ENCODE measurements around the gene SLC6A8.

Gene SLC6A8

GRCh38 chrX:153653556-153653955 is 34.2 kb upstream of the SLC6A8 start:
- Mint-ChIP-seq H3K27me3 (ENCODE audit: low read depth) (peaks cover 23% of the 10 kb centered on the region), H3K9me3 (peaks cover 37% of the 10 kb centered on the region), H3K36me3 (ENCODE audit: low read depth) (no peaks in the 10 kb centered on the region), H3K27ac (no peak overlapping the region), H3K4me1 (no peaks in the 10 kb centered on the region), H3K4me3 (no peak overlapping the region)
- TF ChIP-seq, protein P1, sequence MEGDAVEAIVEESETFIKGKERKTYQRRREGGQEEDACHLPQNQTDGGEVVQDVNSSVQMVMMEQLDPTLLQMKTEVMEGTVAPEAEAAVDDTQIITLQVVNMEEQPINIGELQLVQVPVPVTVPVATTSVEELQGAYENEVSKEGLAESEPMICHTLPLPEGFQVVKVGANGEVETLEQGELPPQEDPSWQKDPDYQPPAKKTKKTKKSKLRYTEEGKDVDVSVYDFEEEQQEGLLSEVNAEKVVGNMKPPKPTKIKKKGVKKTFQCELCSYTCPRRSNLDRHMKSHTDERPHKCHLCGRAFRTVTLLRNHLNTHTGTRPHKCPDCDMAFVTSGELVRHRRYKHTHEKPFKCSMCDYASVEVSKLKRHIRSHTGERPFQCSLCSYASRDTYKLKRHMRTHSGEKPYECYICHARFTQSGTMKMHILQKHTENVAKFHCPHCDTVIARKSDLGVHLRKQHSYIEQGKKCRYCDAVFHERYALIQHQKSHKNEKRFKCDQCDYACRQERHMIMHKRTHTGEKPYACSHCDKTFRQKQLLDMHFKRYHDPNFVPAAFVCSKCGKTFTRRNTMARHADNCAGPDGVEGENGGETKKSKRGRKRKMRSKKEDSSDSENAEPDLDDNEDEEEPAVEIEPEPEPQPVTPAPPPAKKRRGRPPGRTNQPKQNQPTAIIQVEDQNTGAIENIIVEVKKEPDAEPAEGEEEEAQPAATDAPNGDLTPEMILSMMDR (IDR thresholded peaks at IDR 0.05; ENCODE audit: unreplicated experiment in 3 of 3), result no peak

DNA sequence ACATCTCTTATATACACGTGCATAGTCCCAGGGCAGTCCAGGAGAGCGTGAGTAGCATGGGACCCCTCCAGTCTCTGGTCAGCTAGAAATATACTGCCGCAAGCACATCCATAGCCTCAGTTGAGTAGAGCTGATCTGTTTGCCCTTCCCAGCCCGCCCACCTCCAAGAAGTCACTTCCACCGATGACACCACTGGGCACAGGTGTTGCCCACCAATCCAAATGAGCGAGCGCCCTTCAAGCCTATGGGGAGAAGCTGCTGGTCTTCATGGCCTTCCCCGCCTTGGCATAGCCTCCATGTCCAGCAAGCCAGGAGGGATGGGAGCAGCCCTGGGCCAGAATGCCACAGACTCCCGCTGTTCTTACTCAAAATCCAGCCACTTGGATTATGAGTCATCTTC is 30.6 kb upstream of the SLC6A8 start:
- peaks cover 34% of the 10 kb centered on the region for H3K9me3 Mint-ChIP-seq
- TF ChIP-seq, protein P1 (IDR thresholded peaks at IDR 0.05; ENCODE audit: unreplicated experiment in 3 of 3), result no peak
- H3K4me1 Mint-ChIP-seq, result no peaks in the 10 kb centered on the region
- no peak overlapping the region for H3K4me3 Mint-ChIP-seq
- no peak overlapping the region for H3K27ac Mint-ChIP-seq
- peaks cover 39% of the 10 kb centered on the region for H3K27me3 Mint-ChIP-seq (ENCODE audit: low read depth)
- H3K36me3 Mint-ChIP-seq (ENCODE audit: low read depth), result no peaks in the 10 kb centered on the region

- H3K4me3 Mint-ChIP-seq, result no peak overlapping the region
- no peak overlapping the region for H3K27ac Mint-ChIP-seq
- TF ChIP-seq, protein P1 (IDR thresholded peaks at IDR 0.05; ENCODE audit: unreplicated experiment in 3 of 3), result no peak
- no peaks in the 10 kb centered on the region for H3K36me3 Mint-ChIP-seq (ENCODE audit: low read depth)
- H3K4me1 Mint-ChIP-seq, result no peaks in the 10 kb centered on the region
- peaks cover 28% of the 10 kb centered on the region for H3K9me3 Mint-ChIP-seq
- peaks cover 52% of the 10 kb centered on the region for H3K27me3 Mint-ChIP-seq (ENCODE audit: low read depth)
Measured at GRCh38 chrX:153659268-153659667, 28.5 kb upstream of the SLC6A8 start.

DNA sequence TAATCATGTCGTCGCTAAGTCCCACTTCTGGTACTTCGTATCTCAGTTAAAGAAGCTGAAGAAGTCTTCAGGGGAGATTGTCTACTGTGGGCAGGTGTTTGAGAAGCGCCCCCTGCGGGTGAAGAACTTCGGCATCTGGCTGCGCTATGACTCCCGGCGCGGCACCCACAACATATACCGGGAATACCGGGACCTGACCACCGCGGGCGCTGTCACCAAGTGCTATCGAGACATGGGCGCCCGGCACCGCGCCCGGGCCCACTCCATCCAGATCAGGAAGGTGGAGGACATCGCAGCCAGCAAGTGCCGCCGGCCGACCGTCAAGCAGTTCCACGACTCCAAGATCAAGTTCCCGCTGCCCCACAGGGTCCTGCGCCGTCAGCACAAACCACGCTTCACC is 25.5 kb upstream of the SLC6A8 start:
- Mint-ChIP-seq H3K36me3 (ENCODE audit: low read depth) (no peaks in the 10 kb centered on the region), H3K9me3 (peaks cover 37% of the 10 kb centered on the region), H3K27me3 (ENCODE audit: low read depth) (peaks cover 71% of the 10 kb centered on the region), H3K27ac (no peak overlapping the region), H3K4me3 (peak overlapping the region in 1 of 3 experiments; percentile 15), H3K4me1 (no peaks in the 10 kb centered on the region)
- TF ChIP-seq, protein P1 (IDR thresholded peaks at IDR 0.05; ENCODE audit: unreplicated experiment in 3 of 3), result peak; percentile 30 to 52 (median 47)

DNA sequence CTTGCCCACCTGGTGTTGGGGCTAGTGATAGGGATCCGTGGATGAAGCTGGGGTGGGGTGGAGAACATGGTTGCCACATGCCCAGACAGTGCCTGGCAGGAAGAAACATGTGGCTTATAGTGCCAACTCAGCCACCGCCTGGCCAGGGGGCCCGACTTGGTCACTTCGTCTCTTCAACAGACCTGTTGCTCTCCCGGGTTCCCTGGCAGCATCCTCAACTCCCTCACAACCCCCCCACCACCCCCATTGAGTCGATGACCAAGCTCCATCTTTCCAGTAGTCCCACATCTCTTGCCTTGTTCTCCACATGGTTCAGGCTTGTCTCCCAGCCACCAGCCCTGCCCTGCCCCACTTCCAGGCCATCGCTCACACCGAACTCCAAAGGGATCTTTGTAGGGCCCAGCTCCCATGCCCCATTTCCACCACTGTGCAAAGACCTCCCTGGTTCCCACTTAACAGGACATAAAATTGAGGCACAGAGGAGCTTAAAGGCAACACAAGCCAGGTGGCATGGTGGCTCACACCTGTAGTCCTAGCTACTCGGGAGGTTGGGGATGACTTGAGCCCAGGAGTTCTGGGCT is 21.9 kb upstream of the SLC6A8 start:
- no peak overlapping the region for H3K27ac Mint-ChIP-seq
- H3K27me3 Mint-ChIP-seq (ENCODE audit: low read depth), result peaks cover 62% of the 10 kb centered on the region
- peaks cover 5% of the 10 kb centered on the region for H3K4me1 Mint-ChIP-seq

More for the DNA sequence above, 21.9 kb upstream of the SLC6A8 start:
- Mint-ChIP-seq H3K36me3 (ENCODE audit: low read depth) (no peaks in the 10 kb centered on the region), H3K4me3 (no peak overlapping the region), H3K9me3 (peaks cover 36% of the 10 kb centered on the region)
- TF ChIP-seq, protein P1 (IDR thresholded peaks at IDR 0.05; ENCODE audit: unreplicated experiment in 3 of 3), result no peak
